HG03432 (cell line): Measurements from ENCODE around the gene SH3TC1.
A peak's percentile ranks its signal among the peaks of the same experiment; 100 is the strongest.

Experiments used
- ATAC-seq: cut with Tn5 transposase; IDR thresholded peaks from one replicate; pipeline ENCODE4 v1.9.1; 2021; ENCODE audit warnings: mild to moderate bottlenecking, moderate library complexity; ENCODE audit not compliant: unreplicated experiment

SH3TC1 gene

GRCh38 chr4:8198906-8199593, at the start of gene SH3TC1:
Gene SH3TC1 (plus strand): TSS chr4:8199290. CDS start chr4:8205195, 5,905 bp downstream.
- ATAC-seq: peak; percentile 88

GRCh38 chr4:8149664-8150063, 49.4 kb upstream of the SH3TC1 start:
- no peak for ATAC-seq

- no peak for ATAC-seq
Measured at GRCh38 chr4:8150152-8151090, 48.7 kb upstream of the SH3TC1 start.

- ATAC-seq: no peak
Measured at GRCh38 chr4:8151165-8151650, 47.9 kb upstream of the SH3TC1 start.

- no peak for ATAC-seq
Measured at GRCh38 chr4:8152090-8152864, 46.8 kb upstream of the SH3TC1 start.

- ATAC-seq: no peak
Measured at GRCh38 chr4:8152865-8153257, 46.2 kb upstream of the SH3TC1 start.

- ATAC-seq: no peak
Measured at GRCh38 chr4:8153441-8153840, 45.6 kb upstream of the SH3TC1 start.

- ATAC-seq: no peak
Measured at GRCh38 chr4:8155048-8155447, 44.0 kb upstream of the SH3TC1 start.

- ATAC-seq: no peak
Measured at GRCh38 chr4:8155660-8156421, 43.2 kb upstream of the SH3TC1 start.

GRCh38 chr4:8156617-8157016, 42.5 kb upstream of the SH3TC1 start:
- no peak for ATAC-seq

- ATAC-seq: no peak
Measured at GRCh38 chr4:8157496-8157895, 41.6 kb upstream of the SH3TC1 start.

- no peak for ATAC-seq
Measured at GRCh38 chr4:8157944-8158709, 41.0 kb upstream of the SH3TC1 start.

- ATAC-seq: peak; percentile 97
Measured at GRCh38 chr4:8158710-8159536, 40.2 kb upstream of the SH3TC1 start, which contains the start of gene ABLIM2. Gene ABLIM2 (minus strand): TSS chr4:8158813. CDS start chr4:8158689, 124 bp downstream.

- no peak for ATAC-seq
Measured at GRCh38 chr4:8159537-8160232, 39.4 kb upstream of the SH3TC1 start.

- no peak for ATAC-seq
Measured at GRCh38 chr4:8160233-8160560, 38.9 kb upstream of the SH3TC1 start.

- no peak for ATAC-seq
Measured at GRCh38 chr4:8160572-8160971, 38.5 kb upstream of the SH3TC1 start.

- ATAC-seq: no peak
Measured at GRCh38 chr4:8162625-8163024, 36.5 kb upstream of the SH3TC1 start.

- ATAC-seq: no peak
Measured at GRCh38 chr4:8163026-8163425, 36.1 kb upstream of the SH3TC1 start.
